Lower leg skin (tissue), 3 donors: ENCODE data around the gene SUMO3.

ENCODE experiments used
- POLR2A ChIP-seq, 2 donors: fragments of 450-650 bp; IDR thresholded peaks; one replicate each; pipeline ENCODE4 v1.6.1; 2016 to 2017; ENCODE audit warnings: antibody characterized with exemption in 2 of 2, mild to moderate bottlenecking in 1 of 2, moderate library complexity in 1 of 2
- TF ChIP-seq, protein P1 (sequence below), 3 donors: fragments of 450-650 bp; IDR thresholded peaks; one replicate each; pipeline ENCODE4 v1.5.1; 2016; ENCODE audit warnings: antibody characterized with exemption in 3 of 3, mild to moderate bottlenecking in 3 of 3, moderate library complexity in 2 of 3

DNA sequence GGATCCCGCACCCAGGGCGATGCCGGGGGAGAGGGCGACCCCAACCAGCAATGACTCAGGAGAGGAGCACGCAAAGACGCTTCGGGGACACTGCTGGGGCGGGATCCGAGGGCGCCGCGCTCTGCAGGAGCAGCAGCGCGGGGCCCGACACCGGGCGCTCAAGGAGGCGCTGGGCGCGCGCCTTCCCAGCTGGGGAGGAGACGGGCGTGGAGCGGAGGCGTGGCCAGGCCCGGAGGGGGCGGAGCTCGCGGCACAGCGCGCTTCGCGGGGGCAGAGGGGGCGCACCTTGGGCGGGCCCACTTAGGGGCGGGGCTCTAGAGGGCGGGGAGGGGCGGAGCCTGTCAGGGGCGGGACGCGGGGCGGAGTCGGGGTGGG lies 369 bp downstream of the SUMO3 start:
- TF ChIP-seq, protein P1, sequence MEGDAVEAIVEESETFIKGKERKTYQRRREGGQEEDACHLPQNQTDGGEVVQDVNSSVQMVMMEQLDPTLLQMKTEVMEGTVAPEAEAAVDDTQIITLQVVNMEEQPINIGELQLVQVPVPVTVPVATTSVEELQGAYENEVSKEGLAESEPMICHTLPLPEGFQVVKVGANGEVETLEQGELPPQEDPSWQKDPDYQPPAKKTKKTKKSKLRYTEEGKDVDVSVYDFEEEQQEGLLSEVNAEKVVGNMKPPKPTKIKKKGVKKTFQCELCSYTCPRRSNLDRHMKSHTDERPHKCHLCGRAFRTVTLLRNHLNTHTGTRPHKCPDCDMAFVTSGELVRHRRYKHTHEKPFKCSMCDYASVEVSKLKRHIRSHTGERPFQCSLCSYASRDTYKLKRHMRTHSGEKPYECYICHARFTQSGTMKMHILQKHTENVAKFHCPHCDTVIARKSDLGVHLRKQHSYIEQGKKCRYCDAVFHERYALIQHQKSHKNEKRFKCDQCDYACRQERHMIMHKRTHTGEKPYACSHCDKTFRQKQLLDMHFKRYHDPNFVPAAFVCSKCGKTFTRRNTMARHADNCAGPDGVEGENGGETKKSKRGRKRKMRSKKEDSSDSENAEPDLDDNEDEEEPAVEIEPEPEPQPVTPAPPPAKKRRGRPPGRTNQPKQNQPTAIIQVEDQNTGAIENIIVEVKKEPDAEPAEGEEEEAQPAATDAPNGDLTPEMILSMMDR (IDR thresholded peaks at IDR 0.05) = no peak
- TF ChIP-seq POLR2A (IDR thresholded peaks at IDR 0.05) = no peak
